NCI-H146 (cell line): Measurements from ENCODE around the gene ZCCHC24.
"Not testable (repeated sequence)": the region's sequence is repeated elsewhere in the genome, so short reads cannot be mapped to it uniquely, and the experiment has no call there.

Experiments
- DNase-seq: peaks from one replicate; lab custom pipeline; 2025; lab: John Stamatoyannopoulos, UW

The ZCCHC24 gene

DNA sequence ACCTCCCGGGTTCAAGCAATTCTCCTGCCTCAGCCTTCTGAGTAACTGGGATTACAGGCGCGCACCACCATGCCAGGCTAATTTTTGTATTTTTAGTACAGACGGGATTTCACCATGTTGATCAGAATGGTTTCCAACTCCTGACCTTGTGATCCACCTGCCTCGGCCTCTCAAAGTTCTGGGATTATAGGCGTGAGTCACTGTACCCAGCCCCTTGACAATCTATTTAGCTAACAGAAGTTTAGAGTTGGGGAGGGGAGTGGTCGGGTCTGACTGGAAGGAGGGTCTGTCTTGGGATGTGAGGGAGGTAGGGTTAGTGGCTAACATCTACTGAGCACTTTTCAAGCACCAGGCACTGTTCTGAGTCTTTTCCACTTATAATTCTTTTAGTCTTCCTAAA, 27.0 kb upstream of the ZCCHC24 start:
- no peak for DNase-seq

DNA sequence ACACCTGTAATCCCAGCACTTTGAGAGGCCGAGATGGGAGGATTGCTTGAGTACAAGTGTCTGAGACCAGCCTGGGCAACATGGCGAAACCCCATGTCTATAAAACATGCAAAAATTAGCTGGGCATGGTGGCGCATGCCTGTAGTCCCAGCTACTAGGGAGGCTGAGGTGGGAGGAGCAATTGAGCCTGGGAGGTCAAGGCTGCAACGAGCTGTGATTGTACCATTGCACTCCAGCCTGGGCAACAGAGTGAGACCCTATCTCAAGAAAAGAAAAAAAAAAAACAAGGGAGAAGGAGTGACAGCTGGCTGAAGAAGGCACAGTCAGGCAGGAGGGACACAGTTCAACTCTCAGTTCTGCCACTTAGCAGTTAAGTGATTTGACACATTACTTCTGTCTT, 26.4 kb upstream of the ZCCHC24 start:
- no peak for DNase-seq

DNA sequence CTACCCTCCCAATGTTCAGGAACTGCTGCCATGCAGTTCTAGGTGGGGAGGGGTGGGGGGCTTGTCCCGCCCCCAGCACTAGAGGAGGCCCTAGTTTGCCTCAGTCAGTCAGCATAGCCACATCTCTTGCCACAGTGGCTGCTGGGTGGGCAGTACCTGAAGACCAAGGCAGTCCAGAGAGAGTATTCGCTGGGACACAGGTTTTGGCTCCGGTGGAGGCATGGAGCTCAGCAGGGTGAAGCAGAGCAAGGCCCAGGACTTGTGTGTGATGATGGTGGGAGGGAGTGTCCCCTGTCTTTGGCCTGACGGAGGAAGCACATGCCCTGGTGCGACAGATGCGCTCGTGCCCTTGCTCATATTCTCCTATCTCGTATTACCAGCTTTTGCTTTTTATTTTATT, 24.7 kb upstream of the ZCCHC24 start:
- no peak for DNase-seq

DNA sequence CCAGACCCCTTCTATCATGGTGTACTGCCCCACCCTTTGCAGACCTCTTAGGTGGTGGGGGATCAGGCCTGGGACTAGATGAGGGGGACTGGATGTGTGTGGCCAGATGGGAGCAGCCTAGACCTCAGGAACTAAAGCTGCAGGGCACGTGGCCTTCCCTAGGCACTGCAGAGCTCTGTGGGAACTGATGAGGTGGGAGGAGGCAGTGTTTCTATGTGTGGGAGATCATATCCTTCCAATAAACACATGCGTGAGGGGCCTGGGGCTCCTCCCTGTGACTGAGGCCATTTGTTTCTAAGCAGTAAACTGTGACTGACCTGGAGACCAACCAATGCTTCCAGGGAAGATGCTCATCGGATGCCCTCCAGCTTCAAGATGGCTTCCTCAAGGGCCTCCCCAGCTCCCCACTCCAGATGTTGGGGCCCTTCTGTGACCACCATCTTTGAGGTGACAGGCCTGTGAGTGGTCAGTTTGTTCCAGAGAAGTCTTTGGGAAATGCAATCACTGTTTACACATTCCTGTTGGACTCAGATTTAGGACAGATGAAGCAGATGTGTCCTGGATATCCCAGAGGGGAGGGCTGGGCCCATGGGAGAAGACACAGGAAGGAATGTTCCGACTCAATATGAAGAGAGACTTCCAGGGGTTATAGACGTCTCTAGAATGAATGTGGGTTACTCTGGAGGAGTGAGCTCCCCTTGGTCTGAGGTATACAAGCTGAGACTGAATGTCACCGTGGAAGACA, 23.6 kb upstream of the ZCCHC24 start:
- DNase-seq, result no peak

DNA sequence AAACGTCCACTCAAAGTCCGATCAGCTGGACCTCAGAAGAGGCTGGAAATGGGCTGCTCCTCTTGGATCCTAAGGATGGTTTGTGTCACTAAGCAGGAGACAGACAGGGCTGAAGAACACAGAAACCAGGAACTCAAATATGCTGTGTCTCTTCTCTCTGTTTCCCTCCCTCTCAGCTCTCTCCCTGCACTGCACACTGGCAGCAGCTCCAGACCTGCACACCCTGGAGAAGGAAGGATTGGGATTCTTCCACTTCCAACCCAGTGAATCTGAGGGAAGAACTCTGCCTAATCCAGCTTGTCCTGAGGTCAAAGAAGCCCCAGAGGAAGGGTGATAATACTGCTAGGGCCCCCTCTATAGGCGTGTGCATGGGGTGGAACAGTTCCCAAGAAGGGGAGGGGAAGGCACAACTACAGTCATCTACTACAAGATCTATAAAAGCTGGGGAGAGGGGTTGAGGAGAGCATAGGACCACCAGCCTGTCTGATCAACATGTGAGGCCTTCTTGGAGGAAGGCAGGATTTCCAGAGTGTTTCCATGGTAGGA, 22.7 kb upstream of the ZCCHC24 start:
- DNase-seq, result no peak

DNA sequence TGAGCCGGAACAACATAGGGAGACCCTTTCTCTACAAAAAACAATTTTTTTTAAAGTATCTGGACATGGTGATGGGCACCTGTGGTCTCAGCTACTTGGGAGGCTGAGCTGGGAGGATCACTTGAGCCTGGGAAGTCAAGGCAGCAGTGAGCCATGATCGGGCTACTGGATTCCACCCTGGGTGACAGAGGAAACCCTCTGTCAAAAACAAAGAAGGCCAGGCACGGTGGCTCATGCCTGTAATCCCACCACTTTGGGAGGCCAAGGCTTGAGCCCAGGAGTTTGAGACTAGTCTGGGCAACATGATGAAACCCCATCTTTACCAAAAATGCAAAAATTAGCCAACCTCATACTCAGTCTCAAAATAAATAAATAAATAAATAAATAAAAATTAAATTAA, 19.9 kb upstream of the ZCCHC24 start:
- DNase-seq, result no peak

DNA sequence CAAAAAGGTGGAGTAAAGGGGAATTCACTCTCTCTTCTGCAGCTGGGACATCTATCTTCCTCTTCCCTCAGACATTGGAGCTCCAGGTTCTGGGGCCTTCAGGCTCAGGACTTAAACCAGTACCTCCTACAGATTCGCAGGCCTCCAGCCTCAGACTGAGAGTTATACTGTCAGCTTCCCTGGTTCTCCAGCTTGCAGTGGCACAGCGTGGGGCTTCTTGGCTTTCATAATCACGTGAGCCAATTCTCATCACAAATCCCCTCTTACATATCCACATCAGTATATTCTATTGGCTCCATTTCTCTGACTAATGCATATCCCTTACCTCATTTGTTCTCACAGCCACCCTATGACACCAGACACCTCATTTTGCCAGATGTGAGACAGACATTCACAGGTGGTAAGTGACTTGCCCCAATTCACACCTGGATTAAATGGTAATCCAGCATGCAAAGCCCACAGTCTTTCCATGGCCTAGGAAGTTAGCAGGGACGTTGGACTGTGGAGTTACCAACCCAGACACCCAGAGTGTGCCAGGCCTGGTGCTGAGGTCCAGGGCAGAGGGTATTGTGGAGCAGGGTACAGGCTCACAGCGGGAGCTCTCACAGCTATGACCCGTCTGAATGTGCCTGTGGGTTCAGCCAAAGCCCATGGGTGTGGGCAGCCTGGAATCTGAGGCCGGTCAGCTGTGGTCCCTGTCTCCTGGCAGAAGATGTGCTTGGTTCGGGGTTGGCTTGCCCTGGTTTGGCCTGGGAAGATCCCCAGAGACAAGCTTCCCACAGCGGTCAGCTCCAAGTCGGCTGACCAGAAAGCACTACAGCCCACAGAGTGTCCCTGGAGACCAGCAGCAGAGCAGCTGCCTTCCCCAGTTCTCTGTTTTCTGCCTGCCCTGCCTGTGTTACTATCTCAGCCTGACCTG, 18.4 kb upstream of the ZCCHC24 start:
- DNase-seq, result no peak

DNA sequence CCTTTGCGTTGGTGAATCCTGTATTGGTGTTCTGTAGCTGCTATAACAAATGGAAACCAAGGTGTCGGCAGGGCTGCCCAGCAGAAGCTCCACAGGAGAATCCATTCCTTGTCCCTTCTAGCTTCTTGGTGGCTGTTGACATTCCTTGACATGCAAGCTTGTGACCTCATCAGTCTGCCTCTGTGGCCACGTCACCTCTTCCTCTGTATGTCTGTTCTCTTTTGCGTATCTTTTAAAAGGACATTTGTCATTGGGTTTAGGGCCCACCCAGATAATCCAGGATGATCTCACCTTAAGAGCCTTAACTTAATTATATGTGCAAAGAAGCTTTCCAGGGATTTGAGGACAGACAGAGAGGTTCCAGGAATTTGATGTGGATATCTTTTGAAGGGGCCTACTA, 15.3 kb upstream of the ZCCHC24 start:
- DNase-seq, result no peak

DNA sequence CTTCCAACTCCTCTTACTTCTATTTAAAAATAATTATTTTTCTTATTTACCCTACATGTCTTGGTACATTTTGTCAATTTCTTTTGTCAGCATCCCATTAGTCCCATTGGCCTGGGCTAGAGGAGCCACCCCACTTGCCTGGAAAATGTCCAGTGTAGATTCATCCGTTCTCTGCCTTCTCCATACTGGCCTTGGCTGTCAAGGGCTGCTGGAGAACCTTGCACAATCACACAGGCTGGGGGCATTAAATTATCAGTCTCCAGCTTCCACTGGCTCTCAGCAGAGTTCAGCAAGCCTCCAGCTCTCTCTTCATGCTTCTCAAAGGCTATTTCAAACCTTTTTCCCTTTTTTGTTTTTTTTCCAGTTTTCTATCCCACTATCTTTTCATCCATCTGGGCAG, 13.8 kb upstream of the ZCCHC24 start:
- no peak for DNase-seq

DNA sequence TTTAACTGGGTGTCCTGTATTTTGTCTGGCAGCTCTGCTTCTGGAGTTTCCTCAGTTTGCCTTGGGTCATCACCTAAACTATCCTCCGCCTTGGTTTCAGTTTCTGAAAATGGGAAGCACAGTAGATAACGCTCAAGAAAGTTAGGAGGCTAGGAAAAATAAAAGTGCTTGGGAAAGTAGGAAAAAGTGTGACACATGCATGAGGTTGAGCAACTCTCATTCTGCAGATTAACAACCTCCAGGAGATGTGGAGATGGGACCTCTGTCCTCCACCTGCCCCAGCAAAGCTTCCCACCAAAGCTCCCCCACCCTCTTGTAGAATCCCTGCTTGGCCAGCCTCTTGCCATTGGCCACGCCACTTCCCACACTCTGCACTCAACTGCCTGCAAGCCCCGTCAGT, 13.1 kb upstream of the ZCCHC24 start:
- no peak for DNase-seq

DNA sequence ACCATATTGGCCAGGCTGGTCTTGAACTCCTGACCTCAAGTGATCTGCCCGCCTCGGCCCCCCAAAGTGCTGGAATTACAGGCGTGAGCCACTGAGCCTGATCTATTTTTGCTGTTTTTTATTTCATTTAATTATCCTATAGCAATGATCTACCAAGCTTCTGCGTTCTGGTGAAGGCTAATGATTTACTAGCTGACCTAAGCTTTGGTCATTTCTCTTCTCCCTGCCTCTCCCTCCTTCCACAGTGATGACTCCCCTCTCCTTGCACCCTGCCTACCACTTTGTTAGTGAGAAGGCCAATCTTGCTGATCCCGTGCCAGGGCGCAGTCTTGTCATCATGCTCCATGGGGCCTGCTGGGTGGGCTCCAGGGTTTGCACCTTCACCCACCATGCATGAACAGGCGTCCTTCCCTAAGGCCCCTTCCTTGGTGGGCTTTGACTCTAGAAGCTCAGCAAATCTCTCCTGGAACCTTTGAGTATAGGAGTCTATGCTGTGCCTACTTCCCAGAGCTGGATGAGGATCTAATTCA, 11.9 kb upstream of the ZCCHC24 start:
- no peak for DNase-seq

DNA sequence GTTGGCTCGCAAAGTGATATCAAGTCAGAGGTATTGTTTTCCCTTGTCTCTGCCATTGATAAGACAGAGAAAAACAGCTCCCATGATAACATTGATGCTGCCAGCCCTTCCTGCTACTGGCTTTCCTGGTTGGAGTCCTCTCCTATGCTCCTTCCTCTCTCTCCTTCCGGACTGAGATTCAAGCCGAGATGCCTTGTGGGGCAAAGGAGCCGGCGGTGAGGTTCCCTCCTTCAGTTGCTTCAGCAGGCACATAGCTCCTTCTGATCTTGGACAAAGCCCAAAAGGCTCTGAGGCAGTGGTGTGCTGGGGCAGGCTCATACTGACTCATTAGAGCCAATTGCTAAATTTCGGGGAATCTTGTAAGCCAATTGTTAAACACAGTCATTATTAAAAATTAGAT, 8.8 kb upstream of the ZCCHC24 start:
- DNase-seq, result no peak

DNA sequence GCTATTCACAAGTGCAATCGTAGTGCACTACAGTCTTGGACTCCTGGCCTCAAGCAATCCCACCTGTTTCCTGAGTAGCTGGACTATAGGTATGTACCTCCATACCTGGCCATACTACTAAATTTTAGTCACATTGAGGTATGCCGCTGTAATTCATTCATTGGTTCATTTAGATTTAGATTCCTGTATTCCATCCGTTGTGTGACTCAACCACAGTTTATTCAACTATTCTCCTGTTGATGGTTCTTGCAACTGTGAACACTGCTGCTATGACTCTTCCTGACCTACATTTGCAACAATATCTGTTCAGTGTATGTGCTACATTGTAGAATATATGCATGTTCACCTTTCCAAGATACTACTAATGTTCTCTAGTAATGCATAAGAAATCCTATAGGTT, 8.0 kb upstream of the ZCCHC24 start:
- DNase-seq, result no peak

DNA sequence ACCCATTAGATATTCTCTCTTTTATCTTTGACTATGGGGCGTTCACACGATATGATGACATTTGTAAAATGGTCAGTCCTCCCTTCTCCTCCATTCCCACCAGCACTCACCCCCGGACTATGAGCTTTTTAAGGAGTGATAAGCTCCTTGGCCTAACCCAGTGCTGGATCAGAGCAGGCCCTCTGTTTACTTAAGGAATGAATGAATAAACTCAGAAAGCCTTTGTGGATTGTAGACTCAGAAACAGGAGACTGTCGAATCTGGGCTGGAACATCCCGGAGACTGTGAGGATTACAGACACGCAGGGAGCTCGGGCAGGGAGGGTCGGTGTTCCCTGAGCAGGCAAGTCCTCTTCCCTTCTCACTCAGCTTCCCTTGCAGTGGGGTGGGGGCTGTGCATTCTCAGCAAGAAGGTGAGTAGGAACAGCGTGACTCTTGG, 6.8 kb upstream of the ZCCHC24 start:
- DNase-seq, result no peak

DNA sequence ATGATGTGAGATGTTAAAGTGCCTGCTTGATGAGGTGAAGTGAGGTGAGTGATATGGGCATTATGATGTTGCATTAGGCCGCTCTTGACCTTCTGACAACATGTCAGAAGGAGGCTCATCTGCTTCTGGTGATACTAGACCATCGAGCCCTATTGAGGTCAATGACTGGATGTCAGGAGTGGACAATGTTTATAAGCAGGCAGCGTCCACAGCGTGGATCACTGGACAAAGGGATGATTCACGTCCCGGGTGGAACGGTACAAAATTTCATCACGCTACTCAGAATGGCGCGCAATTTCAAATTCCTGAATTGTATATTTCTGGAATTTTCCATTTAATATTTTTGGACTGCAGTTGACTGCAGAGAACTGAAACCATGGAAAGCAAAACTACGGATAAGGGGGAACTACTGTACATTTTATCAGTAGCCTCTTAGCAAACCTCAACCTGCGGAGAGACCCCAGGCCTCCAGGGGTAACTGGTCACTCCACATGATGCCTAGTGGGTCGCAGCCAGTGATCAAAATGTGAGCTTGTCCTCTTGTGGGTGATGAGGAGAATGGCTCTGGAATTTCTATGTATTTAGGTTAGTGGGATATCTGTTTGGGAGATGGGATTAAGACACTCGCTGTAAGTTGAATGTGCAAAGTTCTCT, 5.7 kb upstream of the ZCCHC24 start:
- DNase-seq, result no peak

DNA sequence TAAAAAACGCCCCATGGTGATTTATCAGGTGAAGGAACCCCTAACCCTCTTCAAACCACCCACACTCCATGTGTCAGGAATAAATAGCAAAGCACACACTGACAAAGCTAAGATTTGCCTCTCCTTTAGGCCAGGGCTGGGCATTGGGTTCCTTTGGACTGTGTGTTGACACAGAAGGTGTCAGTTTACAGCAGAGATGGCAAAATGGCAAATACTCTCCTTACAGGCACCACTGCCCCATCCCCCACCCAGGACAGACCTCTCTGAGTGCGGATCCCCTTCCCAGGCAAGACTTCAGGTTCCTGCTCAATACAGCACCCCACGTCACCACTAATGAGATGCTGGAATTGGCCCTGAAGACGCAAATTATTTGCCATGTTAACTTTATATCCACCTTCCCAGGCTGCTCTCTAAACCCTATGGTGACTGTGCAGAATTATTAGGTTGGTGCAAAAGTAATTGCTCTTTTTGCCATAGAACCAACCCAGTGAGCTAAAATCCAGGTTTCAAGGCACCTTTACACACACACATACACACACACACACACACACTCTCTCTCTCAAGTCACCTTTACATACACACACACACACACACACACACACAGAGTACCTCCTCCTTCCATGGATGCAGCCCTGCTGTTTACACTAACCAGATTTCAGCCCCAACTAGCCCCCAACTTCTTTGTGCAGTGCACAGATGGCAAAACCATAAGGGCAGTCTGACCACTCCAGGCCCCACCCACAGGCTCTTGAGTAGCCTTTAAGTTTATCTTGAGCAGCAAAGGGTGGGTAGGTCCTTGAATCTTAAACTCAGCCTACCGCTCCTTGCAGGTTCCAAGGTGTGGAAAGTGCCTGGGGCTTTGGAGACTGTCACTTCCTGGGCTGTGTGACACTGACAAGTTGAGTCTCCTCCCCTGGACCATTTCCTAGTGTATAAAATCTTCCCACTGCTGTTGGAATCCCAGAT, 4.0 kb upstream of the ZCCHC24 start:
- DNase-seq, result peak; percentile 11

DNA sequence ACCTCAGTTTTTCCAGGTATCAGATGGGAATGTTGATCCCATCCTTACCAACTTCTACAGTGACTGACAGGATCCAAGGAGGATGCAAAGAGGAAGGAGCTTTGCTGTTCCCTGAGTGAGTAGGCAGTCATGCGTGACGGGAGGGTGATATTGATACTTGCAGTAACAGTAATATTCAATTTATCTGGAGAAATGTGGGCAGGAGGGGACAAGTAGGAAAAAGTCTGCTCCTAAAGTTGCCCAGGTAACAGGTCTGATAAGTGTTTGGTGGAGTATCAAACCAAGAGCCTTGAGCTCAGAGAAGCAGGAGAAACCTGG, 3.3 kb upstream of the ZCCHC24 start:
- DNase-seq, result no peak

DNA sequence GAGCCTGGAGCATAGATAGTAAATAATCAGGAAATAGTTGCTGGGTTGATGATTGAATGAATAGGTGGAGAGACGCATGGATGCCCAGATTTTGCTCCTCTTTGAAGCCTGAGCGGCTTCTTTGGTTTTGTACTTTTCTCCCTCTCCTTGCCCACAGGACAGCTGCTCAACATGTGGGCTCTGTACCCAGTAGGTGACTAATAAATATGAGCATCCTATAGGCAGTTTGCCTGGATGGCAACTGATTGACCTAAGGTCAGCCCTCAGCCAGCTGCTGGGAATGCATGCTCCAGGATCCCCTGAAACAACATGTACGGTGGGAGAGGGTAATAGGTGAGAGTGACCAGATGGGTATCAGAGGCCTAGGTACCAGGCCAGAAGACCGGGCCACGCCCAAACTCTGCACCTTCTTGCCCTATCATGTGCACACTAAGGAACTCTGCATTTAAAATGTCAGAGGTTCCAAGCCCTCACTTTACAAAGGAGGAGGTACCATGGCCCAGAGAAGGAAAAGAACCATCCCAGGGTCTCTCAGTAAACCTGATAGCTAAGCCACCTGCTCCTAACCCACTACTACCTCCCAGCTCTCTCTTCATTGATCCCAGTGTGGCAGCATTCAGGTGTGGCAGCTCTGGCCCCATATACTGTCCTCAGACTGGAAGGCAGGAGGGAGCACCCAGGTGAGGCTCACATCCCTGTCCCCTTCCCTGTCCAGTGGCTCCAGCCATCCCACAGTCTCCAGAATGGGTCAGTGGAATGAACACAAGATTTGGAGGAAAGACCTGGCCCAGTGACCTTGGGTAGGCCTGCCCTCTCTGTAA, 2.7 kb upstream of the ZCCHC24 start:
- DNase-seq, result no peak

DNA sequence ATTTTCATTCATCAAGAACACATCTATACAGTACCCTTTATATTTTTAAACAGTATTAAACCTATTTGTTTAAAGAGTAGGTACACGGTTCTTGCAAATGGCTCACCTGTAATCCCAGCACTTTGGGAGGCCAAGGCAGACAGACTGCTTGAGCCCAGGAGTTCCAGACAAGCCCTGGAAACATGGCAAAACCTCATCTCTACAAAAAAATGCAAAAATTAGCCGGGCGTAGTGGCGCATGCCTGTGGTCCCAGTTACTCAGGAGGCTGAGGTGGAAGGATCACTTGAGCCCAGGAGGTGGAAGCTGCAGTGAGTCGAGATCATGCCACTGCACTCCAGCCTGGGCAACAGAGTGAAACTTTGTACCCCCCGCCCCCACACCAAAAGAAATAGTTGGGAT, 1.8 kb upstream of the ZCCHC24 start:
- not testable (repeated sequence) for DNase-seq

DNA sequence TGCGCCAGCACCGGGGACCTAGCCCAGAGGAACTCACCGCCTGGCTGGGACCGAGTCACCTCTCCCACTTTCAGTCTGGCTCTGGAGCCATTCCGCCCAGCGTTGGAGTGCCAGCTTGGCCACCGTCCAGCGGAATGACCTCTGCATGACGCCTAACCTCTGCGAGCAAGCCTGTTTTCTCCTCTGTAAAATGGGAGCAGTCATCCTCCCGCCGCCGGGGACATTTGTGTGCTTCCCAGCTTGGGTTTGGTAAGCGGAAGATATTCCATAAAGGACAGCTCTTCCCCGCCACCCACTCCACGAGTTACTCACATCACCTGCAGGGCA, 1.3 kb upstream of the ZCCHC24 start:
- peak; percentile 31 for DNase-seq
